ENCODE results near the gene DCXR.
A peak's percentile ranks its signal among the peaks of the same experiment; 100 is the strongest.

The DCXR gene

GRCh38 chr17:82021107-82021899 lies 16.2 kb downstream of the DCXR start:
- peak; percentile 74 for DNase-seq

GRCh38 chr17:82020572-82021106 lies 16.9 kb downstream of the DCXR start:
- no peak for DNase-seq

- DNase-seq = no peak
These were observed 17.6 kb downstream of the DCXR start for GRCh38 chr17:82019690-82020571.

GRCh38 chr17:82018989-82019689 lies 18.4 kb downstream of the DCXR start:
- no peak for DNase-seq

GRCh38 chr17:82018152-82018988 lies 19.1 kb downstream of the DCXR start:
- no peak for DNase-seq

GRCh38 chr17:82017612-82018151 lies 19.8 kb downstream of the DCXR start:
- DNase-seq = no peak

- no peak for DNase-seq
These were observed 20.5 kb downstream of the DCXR start for GRCh38 chr17:82016875-82017459.

GRCh38 chr17:82016061-82016874 lies 21.2 kb downstream of the DCXR start:
- no peak for DNase-seq

- no peak for DNase-seq
These were observed 22.1 kb downstream of the DCXR start for GRCh38 chr17:82015311-82015971.

- DNase-seq = no peak
These were observed 22.6 kb downstream of the DCXR start for GRCh38 chr17:82014971-82015310.

GRCh38 chr17:82014432-82014831 lies 23.1 kb downstream of the DCXR start:
- DNase-seq = no peak

GRCh38 chr17:82013772-82014321 lies 23.6 kb downstream of the DCXR start:
- no peak for DNase-seq

GRCh38 chr17:82013341-82013740 lies 24.2 kb downstream of the DCXR start:
- DNase-seq = no peak

GRCh38 chr17:82012640-82013295 lies 24.7 kb downstream of the DCXR start:
- DNase-seq = no peak

- no peak for DNase-seq
These were observed 25.2 kb downstream of the DCXR start for GRCh38 chr17:82012261-82012639.

- DNase-seq = no peak
These were observed 25.8 kb downstream of the DCXR start for GRCh38 chr17:82011617-82012187.

GRCh38 chr17:82010575-82011525 lies 26.6 kb downstream of the DCXR start:
- no peak for DNase-seq

- DNase-seq = no peak
These were observed 28.1 kb downstream of the DCXR start for GRCh38 chr17:82009413-82009812.
